Endodermal cell (in vitro differentiated cells): ENCODE measurements around the gene KAT7. TPM values are rescaled to one million over a fixed set of nuclear protein-coding genes. Genes with fewer than 3 reads are reported as not detected.

Source experiments
- DNase-seq: peaks from one replicate; pipeline ENCODE4 v3.0.0-alpha.2; 2017
- H3K27ac ChIP-seq: 2 replicates; pipeline ENCODE4 v1.5.1; 2013; ENCODE audit warnings: mild to moderate bottlenecking, low read depth, low read length, moderate library complexity
- H3K27me3 ChIP-seq: 2 replicates; pipeline ENCODE4 v1.6.1; 2013; ENCODE audit warnings: mild to moderate bottlenecking, low read length, moderate library complexity; ENCODE audit not compliant: insufficient read depth, control insufficient read depth, poor library complexity, severe bottlenecking
- H3K36me3 ChIP-seq: 2 replicates; pipeline ENCODE4 v1.7.0; 2013; ENCODE audit warnings: mild to moderate bottlenecking, low read length, moderate library complexity; ENCODE audit not compliant: control insufficient read depth, insufficient read depth
- H3K4me1 ChIP-seq: one replicate; pipeline ENCODE4 v1.7.0; 2013; ENCODE audit warnings: low read length; ENCODE audit not compliant: control insufficient read depth, insufficient read depth
- H3K4me3 ChIP-seq: 2 replicates; pipeline ENCODE4 v1.5.1; 2013; ENCODE audit warnings: mild to moderate bottlenecking, low read length, moderate library complexity
- H3K9ac ChIP-seq: 2 replicates; pipeline ENCODE4 v1.6.1; 2013; ENCODE audit warnings: mild to moderate bottlenecking, low read length, moderate library complexity; ENCODE audit not compliant: poor library complexity, severe bottlenecking; ENCODE audit errors: extremely low read depth
- H3K9me3 ChIP-seq: 2 replicates; pipeline ENCODE4 v1.6.1; 2013; ENCODE audit warnings: mild to moderate bottlenecking, low read length, moderate library complexity; ENCODE audit not compliant: control insufficient read depth
- H3K27ac Mint-ChIP-seq: 2 replicates; pipeline ENCODE4 v1.8.0; 2020; ENCODE audit warnings: mixed read lengths
- H3K27me3 Mint-ChIP-seq: 2 replicates; pipeline ENCODE4 v1.8.0; 2021; ENCODE audit warnings: mild to moderate bottlenecking, mixed read lengths; ENCODE audit not compliant: insufficient read depth
- H3K36me3 Mint-ChIP-seq: 2 replicates; pipeline ENCODE4 v1.8.0; 2020; ENCODE audit warnings: low read depth, mixed read lengths
- H3K4me1 Mint-ChIP-seq: 2 replicates; pipeline ENCODE4 v1.8.0; 2020; ENCODE audit warnings: mixed read lengths
- H3K4me3 Mint-ChIP-seq: 2 replicates; pipeline ENCODE4 v1.8.0; 2020; ENCODE audit warnings: mild to moderate bottlenecking, moderate library complexity, mixed read lengths
- H3K9me3 Mint-ChIP-seq: 2 replicates; pipeline ENCODE4 v1.8.0; 2020; ENCODE audit warnings: mild to moderate bottlenecking, mixed read lengths
- WGBS, 2 experiments: methylation state at CpG; one replicate each; pipeline versions ENCODE4 v1.1.5 to v1.1.7; 2013; ENCODE audit warnings: missing lambda C conversion rate in 2 of 2, mixed read lengths in 1 of 2; ENCODE audit not compliant: insufficient coverage in 1 of 2, insufficient read length in 1 of 2; 5-methylcytosine and 5-hydroxymethylcytosine counted together
- total RNA-seq, 2 donors: library from RNA; stranded (reverse); fragmentation: NEBNext Ultra II Directional in 1 of 2; extraction: Animal tissue kit (Norgen Biotek cat#: 25700) in 1 of 2; gene quantifications; 2 replicates in 1 of 2; 3 replicates in 1 of 2; pipeline ENCODE4 v1.2.1, GENCODE V29; 2021
- TF ChIP-seq, protein P1 (sequence below): fragments of 200-600 bp; sonication (generic); conservative IDR thresholded peaks from 2 replicates; pipeline ENCODE4 v1.5.0; 2021; ENCODE audit warnings: antibody characterized with exemption, mild to moderate bottlenecking

KAT7 gene
- total RNA-seq, 2 donors from 2014 or later, result 77.8 to 80.5 TPM

DNA sequence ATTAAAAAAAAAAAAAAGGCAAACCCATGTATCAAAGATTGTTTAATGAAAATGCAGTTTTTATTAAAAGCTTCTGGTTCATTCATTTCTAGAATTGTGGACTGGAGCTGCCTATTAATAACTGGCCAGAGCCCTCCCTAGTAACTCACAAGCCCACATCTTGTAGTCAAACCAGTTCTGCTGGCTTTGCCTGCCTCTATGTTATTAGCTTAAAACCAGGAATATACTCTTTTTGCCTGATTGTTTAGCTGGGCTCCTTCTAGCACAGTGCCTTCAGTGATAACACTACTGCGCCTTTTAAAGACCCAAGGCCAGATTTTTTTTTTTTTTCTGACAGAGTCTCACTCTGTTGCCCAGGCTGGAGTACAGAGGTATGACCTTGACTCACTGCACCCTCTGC, 33.4 kb downstream of the KAT7 start:
- Mint-ChIP-seq H3K27me3 (no peaks in the 10 kb centered on the region), H3K4me1 (peaks cover 23% of the 10 kb centered on the region), H3K27ac (no peak overlapping the region), H3K9me3 (no peaks in the 10 kb centered on the region), H3K36me3 (peaks cover 83% of the 10 kb centered on the region), H3K4me3 (no peak overlapping the region)
- no peak overlapping the region for H3K4me3 ChIP-seq
- DNase-seq, result no peak
- H3K9ac ChIP-seq, result no peak overlapping the region
- TF ChIP-seq, protein P1, sequence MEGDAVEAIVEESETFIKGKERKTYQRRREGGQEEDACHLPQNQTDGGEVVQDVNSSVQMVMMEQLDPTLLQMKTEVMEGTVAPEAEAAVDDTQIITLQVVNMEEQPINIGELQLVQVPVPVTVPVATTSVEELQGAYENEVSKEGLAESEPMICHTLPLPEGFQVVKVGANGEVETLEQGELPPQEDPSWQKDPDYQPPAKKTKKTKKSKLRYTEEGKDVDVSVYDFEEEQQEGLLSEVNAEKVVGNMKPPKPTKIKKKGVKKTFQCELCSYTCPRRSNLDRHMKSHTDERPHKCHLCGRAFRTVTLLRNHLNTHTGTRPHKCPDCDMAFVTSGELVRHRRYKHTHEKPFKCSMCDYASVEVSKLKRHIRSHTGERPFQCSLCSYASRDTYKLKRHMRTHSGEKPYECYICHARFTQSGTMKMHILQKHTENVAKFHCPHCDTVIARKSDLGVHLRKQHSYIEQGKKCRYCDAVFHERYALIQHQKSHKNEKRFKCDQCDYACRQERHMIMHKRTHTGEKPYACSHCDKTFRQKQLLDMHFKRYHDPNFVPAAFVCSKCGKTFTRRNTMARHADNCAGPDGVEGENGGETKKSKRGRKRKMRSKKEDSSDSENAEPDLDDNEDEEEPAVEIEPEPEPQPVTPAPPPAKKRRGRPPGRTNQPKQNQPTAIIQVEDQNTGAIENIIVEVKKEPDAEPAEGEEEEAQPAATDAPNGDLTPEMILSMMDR, result no peak
- no peak overlapping the region for H3K27ac ChIP-seq
- no peaks in the 10 kb centered on the region for H3K9me3 ChIP-seq
- no peaks in the 10 kb centered on the region for H3K27me3 ChIP-seq
- no peaks in the 10 kb centered on the region for H3K4me1 ChIP-seq
- H3K36me3 ChIP-seq, result peaks cover 95% of the 10 kb centered on the region
- WGBS, 2 experiments, result 95 to 100% methylated on average over 1 of the region's 1 CpG

DNA sequence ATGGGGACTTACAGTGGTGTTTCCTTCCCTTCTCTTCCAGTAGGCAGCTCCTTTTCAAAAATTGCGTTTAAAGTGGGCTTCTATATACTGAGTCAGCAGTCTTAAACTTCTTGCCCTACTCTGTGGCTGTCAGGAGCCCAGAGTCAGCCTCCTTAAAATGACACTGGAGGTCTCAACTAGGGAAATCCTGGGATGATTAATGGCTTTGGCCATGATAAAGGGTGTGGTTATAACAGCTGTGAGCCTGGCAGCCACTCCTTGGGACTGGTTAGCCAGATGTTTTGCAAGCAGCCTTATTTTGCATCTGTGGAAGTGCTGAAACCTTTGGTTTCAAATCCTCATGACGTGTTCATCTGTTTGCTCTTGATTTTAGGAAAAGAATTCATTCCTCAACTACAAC, 34.3 kb downstream of the KAT7 start:
- Histone ChIP-seq H3K4me3 (no peak overlapping the region), H3K9ac (no peak overlapping the region), H3K27ac (no peak overlapping the region), H3K36me3 (peaks cover 93% of the 10 kb centered on the region), H3K27me3 (no peaks in the 10 kb centered on the region), H3K9me3 (no peaks in the 10 kb centered on the region), H3K4me1 (no peaks in the 10 kb centered on the region)
- WGBS, 2 experiments, result 89 to 97% methylated on average over 2 of the region's 2 CpGs
- Mint-ChIP-seq H3K36me3 (peaks cover 83% of the 10 kb centered on the region), H3K27me3 (no peaks in the 10 kb centered on the region), H3K27ac (no peak overlapping the region), H3K4me3 (no peak overlapping the region), H3K9me3 (no peaks in the 10 kb centered on the region), H3K4me1 (peaks cover 19% of the 10 kb centered on the region)
- no peak for DNase-seq
- TF ChIP-seq, protein P1, result no peak

DNA sequence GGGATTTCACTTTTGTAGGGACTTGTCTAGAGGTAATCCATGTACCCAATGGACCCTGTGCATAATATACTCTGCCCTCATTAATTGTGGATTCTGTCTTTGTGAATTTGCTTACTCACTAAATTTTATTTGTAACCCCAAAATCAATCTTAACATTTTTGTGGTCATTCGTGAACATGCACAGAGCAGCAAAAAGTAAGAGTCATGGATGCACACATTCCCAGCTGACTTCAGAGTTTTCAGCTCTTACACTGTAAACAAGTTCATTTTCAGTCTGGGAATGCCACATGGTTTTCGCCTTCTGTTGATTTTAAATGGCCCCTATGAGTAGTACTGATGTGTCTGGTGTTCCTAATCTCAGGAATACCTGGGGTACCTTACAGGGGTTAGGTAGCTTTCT, 35.1 kb downstream of the KAT7 start:
- H3K27me3 ChIP-seq, result no peaks in the 10 kb centered on the region
- H3K4me3 Mint-ChIP-seq, result no peak overlapping the region
- H3K36me3 ChIP-seq, result peaks cover 93% of the 10 kb centered on the region
- H3K4me1 ChIP-seq, result no peaks in the 10 kb centered on the region
- TF ChIP-seq, protein P1, result no peak
- DNase-seq, result no peak
- H3K4me1 Mint-ChIP-seq, result peaks cover 19% of the 10 kb centered on the region
- peaks cover 82% of the 10 kb centered on the region for H3K36me3 Mint-ChIP-seq
- H3K4me3 ChIP-seq, result no peak overlapping the region
- no peaks in the 10 kb centered on the region for H3K27me3 Mint-ChIP-seq
- no peaks in the 10 kb centered on the region for H3K9me3 ChIP-seq
- no peak overlapping the region for H3K9ac ChIP-seq
- 86 to 88% methylated on average over 2 of the region's 2 CpGs for WGBS, 2 experiments
- no peaks in the 10 kb centered on the region for H3K9me3 Mint-ChIP-seq
- H3K27ac ChIP-seq, result no peak overlapping the region
- H3K27ac Mint-ChIP-seq, result no peak overlapping the region
